Ascending aorta (tissue), 2 donors: Measurements from ENCODE around the gene IQCH. TPM values are rescaled to one million over a fixed set of nuclear protein-coding genes. Genes with fewer than 3 reads are reported as not detected.
"Not testable (repeated sequence)": the region's sequence is repeated elsewhere in the genome, so short reads cannot be mapped to it uniquely, and the experiment has no call there.

Source experiments
- DNase-seq, 2 donors: peaks; one replicate each; pipeline ENCODE4 v3.0.0-alpha.2; 2019; ENCODE audit warnings: low spot score in 2 of 2
- H3K27ac ChIP-seq, 2 donors: fragments of 200-600 bp; sonication (generic); one replicate each; pipeline ENCODE4 v1.5.1; 2016 to 2017; ENCODE audit warnings: mild to moderate bottlenecking in 1 of 2
- H3K27me3 ChIP-seq: fragments of 200-600 bp; sonication (generic); one replicate; pipeline ENCODE4 v1.5.1; 2017
- H3K36me3 ChIP-seq, 2 donors: fragments of 200-600 bp; sonication (generic); one replicate each; pipeline ENCODE4 v1.5.1; 2016
- H3K4me1 ChIP-seq, 2 donors: fragments of 200-600 bp; sonication (generic); one replicate each; pipeline ENCODE4 v1.5.1; 2016 to 2017; ENCODE audit warnings: mild to moderate bottlenecking in 1 of 2
- H3K4me3 ChIP-seq, 2 donors: fragments of 200-600 bp; sonication (generic); one replicate each; pipeline ENCODE4 v1.5.1; 2016 to 2017; ENCODE audit warnings: mild to moderate bottlenecking in 1 of 2
- H3K9me3 ChIP-seq, 2 donors: fragments of 200-600 bp; sonication (generic); one replicate each; pipeline ENCODE4 v1.5.1; 2016
- intact Hi-C: fragments of 100-400 bp; cut with DNase I; formaldehyde crosslinking; loops from one replicate; pipeline ENCODE4 v1.15.1; 2023
- total RNA-seq: library from RNA; depleted of rRNA; stranded (reverse); fragments of >200 nt; gene quantifications from one replicate; pipeline ENCODE4 v1.1.0, GENCODE V29; 2016
- TF ChIP-seq, protein P1 (sequence below), 3 experiments: fragments of 200-600 bp in 2 of 3; fragments of 450-650 bp in 1 of 3; sonication (generic) in 2 of 3; IDR thresholded peaks; one replicate each; pipeline ENCODE4 v1.5.1; 2016 to 2019; ENCODE audit warnings: antibody characterized with exemption in 3 of 3, mild to moderate bottlenecking in 1 of 3, moderate library complexity in 1 of 3

IQCH gene
- total RNA-seq, 1 donor from 2014 or later: not detected

DNA sequence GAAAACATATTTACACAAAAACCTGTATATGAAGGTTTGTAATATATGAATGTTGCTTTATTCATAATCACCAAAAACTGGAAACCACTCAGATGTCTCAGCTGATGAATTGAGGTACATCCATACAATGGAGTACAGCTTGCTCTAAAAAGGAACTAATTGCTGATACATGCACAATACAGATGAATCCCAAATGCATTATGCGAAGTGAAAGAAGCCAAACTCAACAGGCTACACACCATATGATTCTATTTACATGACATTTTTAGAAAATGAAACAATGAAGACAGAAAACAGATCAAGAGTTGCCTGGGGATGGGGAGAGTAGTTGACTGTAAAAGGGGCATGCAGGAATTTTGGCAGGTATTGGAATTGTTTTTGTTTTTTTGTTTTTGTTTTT lies 95.5 kb downstream of the IQCH start:
- Histone ChIP-seq H3K4me1 (no peaks in the 10 kb centered on the region), H3K9me3 (peaks cover 6 to 27% of the 10 kb centered on the region in 2 donors), H3K36me3 (no peaks in the 10 kb centered on the region), H3K4me3 (no peak overlapping the region), H3K27ac (no peak overlapping the region), H3K27me3 (no peaks in the 10 kb centered on the region)
- TF ChIP-seq, protein P1, sequence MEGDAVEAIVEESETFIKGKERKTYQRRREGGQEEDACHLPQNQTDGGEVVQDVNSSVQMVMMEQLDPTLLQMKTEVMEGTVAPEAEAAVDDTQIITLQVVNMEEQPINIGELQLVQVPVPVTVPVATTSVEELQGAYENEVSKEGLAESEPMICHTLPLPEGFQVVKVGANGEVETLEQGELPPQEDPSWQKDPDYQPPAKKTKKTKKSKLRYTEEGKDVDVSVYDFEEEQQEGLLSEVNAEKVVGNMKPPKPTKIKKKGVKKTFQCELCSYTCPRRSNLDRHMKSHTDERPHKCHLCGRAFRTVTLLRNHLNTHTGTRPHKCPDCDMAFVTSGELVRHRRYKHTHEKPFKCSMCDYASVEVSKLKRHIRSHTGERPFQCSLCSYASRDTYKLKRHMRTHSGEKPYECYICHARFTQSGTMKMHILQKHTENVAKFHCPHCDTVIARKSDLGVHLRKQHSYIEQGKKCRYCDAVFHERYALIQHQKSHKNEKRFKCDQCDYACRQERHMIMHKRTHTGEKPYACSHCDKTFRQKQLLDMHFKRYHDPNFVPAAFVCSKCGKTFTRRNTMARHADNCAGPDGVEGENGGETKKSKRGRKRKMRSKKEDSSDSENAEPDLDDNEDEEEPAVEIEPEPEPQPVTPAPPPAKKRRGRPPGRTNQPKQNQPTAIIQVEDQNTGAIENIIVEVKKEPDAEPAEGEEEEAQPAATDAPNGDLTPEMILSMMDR (IDR thresholded peaks at IDR 0.05): no peak
- DNase-seq: no peak
- intact Hi-C loops: no loop called here

DNA sequence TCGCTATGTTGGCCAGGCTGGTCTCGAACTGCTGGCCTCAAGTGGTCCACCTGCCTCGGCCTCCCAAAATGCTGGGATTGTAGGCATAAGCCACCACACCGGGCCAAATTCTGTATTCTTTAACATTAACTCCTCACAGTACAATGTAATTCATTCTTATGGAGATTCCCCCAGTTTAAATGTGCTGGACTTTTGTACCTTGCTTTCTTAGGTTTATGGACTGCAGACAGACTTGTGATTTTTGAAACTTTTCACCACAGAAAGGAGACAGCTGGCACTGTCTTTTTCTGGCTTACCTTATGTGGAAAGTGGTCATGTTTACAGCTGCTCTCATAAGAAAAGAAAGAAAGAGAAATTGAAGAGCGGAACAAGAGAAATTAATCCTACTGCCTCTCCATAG lies 103.8 kb downstream of the IQCH start:
- intact Hi-C loops: no loop called here
- DNase-seq: no peak
- TF ChIP-seq, protein P1 (IDR thresholded peaks at IDR 0.05): no peak
- H3K36me3 ChIP-seq: no peaks in the 10 kb centered on the region
- H3K27me3 ChIP-seq: no peaks in the 10 kb centered on the region
- H3K4me1 ChIP-seq: no peaks in the 10 kb centered on the region
- no peak overlapping the region for H3K27ac ChIP-seq
- H3K4me3 ChIP-seq: no peak overlapping the region
- peaks cover 0 to 5% of the 10 kb centered on the region in 2 donors for H3K9me3 ChIP-seq

- H3K9me3 ChIP-seq: peaks cover 0 to under 1% of the 10 kb centered on the region in 2 donors
- H3K27me3 ChIP-seq: no peaks in the 10 kb centered on the region
- no peaks in the 10 kb centered on the region for H3K4me1 ChIP-seq
- no peak overlapping the region for H3K27ac ChIP-seq
- TF ChIP-seq, protein P1 (IDR thresholded peaks at IDR 0.05): no peak
- H3K4me3 ChIP-seq: no peak overlapping the region
- no peak for DNase-seq
- intact Hi-C loops: no loop called here
- H3K36me3 ChIP-seq: no peaks in the 10 kb centered on the region
Measured at GRCh38 chr15:67358812-67359211, 104.2 kb downstream of the IQCH start.

DNA sequence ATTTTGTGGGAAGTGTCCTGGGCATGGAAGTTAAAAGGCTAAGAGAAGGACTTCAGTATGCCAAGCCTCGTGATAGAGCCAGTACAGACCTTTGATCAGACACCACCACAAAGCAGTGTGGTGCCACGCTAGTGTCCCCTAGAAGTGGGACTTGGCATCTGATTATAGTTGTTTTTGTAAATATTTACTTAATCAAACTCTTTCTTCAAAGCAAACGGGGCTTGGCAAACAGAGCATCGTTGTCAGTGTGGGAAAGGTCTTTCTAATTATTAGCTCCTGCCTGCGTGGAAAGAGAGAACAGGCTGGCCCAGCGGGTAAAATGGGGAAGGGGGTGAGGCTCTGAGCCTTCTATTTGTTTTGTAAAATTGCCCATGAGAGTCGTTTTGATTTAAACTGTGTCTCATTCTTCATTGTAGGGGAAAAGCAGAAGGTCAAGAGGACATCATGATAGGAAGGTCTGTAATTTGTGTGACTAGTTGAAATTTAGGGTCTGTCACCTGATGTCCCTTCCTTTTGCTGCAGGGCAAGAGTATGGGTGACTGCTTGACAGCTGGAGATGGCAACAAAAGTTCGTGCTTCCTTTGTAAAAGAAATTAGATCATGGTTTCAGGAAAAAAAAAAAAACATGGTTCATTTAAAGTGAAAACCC lies 105.0 kb downstream of the IQCH start:
- Histone ChIP-seq H3K9me3 (no peaks in the 10 kb centered on the region), H3K4me3 (no peak overlapping the region), H3K27ac (no peak overlapping the region), H3K36me3 (no peaks in the 10 kb centered on the region), H3K4me1 (no peaks in the 10 kb centered on the region), H3K27me3 (no peaks in the 10 kb centered on the region)
- TF ChIP-seq, protein P1 (IDR thresholded peaks at IDR 0.05): no peak
- DNase-seq: no peak
- intact Hi-C loops: no loop called here

- H3K36me3 ChIP-seq: no peaks in the 10 kb centered on the region
- intact Hi-C loops: no loop called here
- TF ChIP-seq, protein P1 (IDR thresholded peaks at IDR 0.05): no peak
- DNase-seq: no peak
- no peaks in the 10 kb centered on the region for H3K9me3 ChIP-seq
- no peaks in the 10 kb centered on the region for H3K27me3 ChIP-seq
- no peaks in the 10 kb centered on the region for H3K4me1 ChIP-seq
- H3K4me3 ChIP-seq: no peak overlapping the region
- no peak overlapping the region for H3K27ac ChIP-seq
Measured at GRCh38 chr15:67361100-67361499, 106.5 kb downstream of the IQCH start.

GRCh38 chr15:67363712-67364111 lies 109.1 kb downstream of the IQCH start:
- intact Hi-C loops: not testable (repeated sequence)

More at GRCh38 chr15:67363712-67364111, 109.1 kb downstream of the IQCH start:
- not testable (repeated sequence) for H3K27me3 ChIP-seq, H3K27ac ChIP-seq, H3K4me1 ChIP-seq, H3K9me3 ChIP-seq, DNase-seq, H3K4me3 ChIP-seq, H3K36me3 ChIP-seq
